ENCODE measurements around the gene ZDHHC1.

DNA sequence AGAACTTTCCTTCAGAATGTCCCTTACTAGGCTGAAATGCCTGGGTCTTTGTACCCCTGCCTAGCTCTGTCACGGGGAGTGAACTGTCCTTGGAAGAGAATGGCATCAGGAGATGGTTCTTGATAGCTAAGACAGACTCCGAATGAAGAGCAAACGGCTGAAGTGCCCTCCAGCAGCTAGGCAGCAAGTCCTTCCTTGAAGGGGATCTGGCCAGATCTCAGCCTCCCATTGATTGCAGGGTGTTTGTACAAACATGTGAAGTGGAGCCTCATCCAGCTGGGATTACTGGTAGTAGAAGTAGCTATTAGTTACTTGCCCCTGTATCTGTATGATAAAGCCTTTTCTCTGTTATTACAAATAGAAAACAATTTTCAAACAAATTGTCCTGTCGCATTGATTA, 58.7 kb downstream of the ZDHHC1 start:
- TF ChIP-seq, protein P1, sequence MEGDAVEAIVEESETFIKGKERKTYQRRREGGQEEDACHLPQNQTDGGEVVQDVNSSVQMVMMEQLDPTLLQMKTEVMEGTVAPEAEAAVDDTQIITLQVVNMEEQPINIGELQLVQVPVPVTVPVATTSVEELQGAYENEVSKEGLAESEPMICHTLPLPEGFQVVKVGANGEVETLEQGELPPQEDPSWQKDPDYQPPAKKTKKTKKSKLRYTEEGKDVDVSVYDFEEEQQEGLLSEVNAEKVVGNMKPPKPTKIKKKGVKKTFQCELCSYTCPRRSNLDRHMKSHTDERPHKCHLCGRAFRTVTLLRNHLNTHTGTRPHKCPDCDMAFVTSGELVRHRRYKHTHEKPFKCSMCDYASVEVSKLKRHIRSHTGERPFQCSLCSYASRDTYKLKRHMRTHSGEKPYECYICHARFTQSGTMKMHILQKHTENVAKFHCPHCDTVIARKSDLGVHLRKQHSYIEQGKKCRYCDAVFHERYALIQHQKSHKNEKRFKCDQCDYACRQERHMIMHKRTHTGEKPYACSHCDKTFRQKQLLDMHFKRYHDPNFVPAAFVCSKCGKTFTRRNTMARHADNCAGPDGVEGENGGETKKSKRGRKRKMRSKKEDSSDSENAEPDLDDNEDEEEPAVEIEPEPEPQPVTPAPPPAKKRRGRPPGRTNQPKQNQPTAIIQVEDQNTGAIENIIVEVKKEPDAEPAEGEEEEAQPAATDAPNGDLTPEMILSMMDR (IDR thresholded peaks at IDR 0.05; ENCODE audit: insufficient read depth, low read length), result no peak
- TF ChIP-seq, protein P2, sequence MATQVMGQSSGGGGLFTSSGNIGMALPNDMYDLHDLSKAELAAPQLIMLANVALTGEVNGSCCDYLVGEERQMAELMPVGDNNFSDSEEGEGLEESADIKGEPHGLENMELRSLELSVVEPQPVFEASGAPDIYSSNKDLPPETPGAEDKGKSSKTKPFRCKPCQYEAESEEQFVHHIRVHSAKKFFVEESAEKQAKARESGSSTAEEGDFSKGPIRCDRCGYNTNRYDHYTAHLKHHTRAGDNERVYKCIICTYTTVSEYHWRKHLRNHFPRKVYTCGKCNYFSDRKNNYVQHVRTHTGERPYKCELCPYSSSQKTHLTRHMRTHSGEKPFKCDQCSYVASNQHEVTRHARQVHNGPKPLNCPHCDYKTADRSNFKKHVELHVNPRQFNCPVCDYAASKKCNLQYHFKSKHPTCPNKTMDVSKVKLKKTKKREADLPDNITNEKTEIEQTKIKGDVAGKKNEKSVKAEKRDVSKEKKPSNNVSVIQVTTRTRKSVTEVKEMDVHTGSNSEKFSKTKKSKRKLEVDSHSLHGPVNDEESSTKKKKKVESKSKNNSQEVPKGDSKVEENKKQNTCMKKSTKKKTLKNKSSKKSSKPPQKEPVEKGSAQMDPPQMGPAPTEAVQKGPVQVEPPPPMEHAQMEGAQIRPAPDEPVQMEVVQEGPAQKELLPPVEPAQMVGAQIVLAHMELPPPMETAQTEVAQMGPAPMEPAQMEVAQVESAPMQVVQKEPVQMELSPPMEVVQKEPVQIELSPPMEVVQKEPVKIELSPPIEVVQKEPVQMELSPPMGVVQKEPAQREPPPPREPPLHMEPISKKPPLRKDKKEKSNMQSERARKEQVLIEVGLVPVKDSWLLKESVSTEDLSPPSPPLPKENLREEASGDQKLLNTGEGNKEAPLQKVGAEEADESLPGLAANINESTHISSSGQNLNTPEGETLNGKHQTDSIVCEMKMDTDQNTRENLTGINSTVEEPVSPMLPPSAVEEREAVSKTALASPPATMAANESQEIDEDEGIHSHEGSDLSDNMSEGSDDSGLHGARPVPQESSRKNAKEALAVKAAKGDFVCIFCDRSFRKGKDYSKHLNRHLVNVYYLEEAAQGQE (IDR thresholded peaks at IDR 0.05; ENCODE audit: insufficient replicate concordance, low read depth), result no peak
- no peak for TF ChIP-seq POLR2AphosphoS5 (IDR thresholded peaks at IDR 0.05; ENCODE audit: low read depth)
